ENCODE results near the gene DNAJB6. TPM values are rescaled to one million over a fixed set of nuclear protein-coding genes. Genes with fewer than 3 reads are reported as not detected.

The DNAJB6 gene
- 188 TPM for polyA plus RNA-seq (2013, experiment 1 of 2; ENCODE audit: insufficient read length)
- polyA plus RNA-seq (2013, experiment 2 of 2; ENCODE audit: insufficient read length): 185 TPM

DNA sequence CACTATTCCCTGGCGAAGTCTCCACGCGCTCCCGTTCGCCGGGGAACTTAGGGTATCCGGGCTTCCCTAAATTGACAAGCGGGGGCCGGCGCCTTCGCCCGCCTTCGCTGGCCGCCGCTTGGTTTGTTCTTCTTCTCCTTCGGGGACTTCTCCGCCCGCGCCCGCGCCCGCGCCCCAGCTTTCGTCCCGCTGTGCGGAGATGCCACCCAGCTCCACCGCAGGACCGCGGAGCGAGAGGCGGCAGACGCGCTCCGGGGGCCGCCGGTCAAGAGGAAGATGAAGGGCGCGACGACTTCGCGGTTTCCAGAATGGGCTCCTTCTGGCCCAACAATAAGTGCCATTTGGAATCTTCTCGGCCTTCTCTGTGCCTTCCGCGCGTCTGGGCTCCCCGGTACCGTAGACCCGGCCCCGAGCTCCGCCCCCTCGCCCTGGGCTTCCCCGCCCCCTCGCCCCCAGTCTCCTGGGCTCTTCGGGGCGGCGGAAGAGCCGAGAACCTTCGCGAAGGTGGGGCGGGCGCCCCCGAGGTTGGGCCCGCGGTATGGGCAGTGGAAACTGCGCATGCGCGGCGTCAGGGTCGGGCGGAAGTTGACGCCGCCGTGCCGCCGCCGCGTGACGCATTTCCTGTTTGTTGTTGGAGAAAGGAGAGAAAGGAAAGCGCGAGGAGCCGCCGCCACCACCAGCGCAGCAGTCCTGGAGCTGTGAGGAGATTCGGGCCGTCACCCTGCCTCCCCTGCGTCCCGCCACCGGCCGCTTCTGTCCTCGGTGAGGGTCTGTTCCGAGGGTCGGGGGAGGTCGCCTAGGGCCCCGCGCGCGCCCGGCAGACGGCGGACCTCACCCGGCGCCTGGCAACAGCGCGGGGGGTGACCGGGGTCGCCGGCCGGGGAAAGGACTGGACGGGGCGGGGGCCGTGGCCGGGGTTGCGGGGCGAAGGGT, at the start of gene DNAJB6:
TSS of gene DNAJB6 (plus strand) at position 622 of the 933 bp plus-strand sequence. CDS start 21,569 bp downstream, outside the sequence.
- peak; percentile 92 for DNase-seq

DNA sequence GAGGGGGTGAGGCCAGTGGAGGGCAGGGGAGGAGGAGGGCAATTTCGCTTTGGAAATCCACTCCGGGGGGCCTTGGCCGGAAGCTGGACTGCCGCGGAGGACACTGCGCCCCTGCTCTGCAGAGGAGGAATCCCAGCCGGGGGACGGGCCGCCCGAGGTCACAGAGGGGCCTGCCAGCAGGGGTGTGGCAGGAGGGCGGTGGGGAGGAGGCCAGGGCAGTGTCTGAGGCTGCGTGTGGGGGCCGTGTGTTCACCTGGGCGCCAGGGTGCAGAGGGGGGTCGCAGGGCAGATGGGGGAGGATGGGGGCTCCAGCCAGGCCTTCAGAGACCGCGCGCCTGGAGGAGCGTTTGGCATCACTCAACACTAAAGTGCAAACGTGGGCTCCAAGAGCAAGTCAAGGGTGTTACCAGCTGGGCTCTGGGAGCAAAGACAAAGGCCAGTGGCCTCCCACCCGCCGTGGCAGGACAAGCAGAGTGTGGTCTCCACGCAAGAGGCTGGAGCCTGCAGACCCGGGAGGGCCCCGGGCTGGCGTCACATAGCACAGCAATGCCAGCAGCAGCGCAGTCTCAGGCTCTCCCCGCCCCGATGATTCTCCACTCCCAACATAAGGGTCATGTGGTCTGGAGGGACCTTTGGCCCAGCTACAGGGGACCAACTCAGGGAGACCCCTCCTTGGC, 45.3 kb upstream of the DNAJB6 start:
- no peak for DNase-seq

DNA sequence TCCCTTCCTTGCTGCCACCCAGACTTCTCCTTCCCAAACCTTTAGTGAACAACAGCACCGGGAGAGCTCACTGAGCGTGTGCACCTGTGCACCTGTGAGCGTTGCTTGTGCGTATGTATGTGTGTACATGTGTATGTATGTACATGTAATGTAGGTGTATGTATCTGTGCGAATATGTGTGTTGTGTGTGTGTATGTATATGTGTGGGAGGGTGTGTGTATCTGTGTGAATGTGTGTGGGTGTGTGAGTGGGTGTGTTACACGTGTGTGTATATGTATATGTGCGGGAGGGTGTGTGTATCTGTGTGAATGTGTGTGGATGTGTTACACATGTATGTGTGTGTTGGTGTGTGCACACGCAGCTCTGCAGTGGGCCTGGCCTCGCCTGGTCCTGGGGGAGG, 44.5 kb upstream of the DNAJB6 start:
- DNase-seq: no peak

GRCh38 chr7:157292770-157293412, 43.9 kb upstream of the DNAJB6 start:
- no peak for DNase-seq

DNA sequence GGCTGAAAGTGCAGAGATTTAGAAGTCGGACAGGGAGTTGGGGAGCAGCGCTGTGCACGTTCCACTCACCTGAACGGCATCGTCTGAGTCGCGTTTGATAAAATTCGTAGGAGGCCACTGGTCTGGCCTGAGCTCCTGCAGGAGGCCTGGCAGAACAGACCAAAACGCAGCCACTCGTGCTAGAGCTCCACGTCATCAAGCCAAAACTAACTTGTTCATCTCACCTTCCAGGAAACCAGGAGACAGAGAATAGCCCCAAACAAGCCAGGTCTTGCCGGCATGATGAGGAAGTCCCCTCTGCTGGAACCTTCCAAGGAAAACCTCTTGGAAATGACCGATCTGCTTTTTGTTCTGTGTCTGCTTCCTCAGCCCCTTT, 43.4 kb upstream of the DNAJB6 start:
- DNase-seq: no peak

DNA sequence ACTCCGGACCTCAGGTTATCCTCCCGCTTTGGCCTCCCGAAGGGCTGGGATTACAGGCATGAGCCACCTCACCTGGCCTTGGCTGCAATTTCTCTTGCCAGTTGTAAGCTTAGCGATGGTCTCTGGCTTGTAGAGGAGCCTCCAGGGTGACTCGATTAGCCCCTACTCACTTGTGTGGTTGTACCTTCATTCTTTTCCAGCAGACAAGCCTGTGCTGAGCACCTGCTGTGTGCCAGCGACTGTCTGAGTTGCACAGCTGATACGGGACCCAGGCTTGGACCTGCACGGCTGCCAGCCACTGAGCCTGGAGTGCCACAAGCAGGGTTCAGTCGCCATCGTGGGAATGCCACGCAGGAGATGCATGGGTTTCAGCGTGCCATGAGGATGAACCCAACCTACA, 42.0 kb upstream of the DNAJB6 start:
- DNase-seq: no peak

- DNase-seq: no peak
Observed at GRCh38 chr7:157295338-157295737, 41.5 kb upstream of the DNAJB6 start.

DNA sequence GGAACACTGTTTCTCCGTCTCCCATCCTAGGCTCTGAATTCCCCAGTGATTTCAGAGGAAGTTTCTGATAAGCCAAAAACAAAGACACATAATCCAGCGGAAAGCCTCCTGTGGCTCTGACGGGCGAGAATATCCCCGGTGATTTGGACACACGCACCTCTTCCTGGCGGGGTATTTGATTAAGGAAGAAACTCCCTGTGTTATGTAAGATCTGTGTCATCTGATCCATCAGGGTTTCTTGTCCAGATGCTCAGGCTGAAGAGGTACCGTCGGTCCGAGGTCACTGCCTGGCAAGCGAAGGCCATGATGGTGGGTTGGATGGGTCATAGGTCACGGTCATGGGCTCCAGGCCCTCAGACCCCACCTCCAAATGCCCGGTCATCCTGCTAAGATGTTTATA, 39.6 kb upstream of the DNAJB6 start:
- DNase-seq: no peak

DNA sequence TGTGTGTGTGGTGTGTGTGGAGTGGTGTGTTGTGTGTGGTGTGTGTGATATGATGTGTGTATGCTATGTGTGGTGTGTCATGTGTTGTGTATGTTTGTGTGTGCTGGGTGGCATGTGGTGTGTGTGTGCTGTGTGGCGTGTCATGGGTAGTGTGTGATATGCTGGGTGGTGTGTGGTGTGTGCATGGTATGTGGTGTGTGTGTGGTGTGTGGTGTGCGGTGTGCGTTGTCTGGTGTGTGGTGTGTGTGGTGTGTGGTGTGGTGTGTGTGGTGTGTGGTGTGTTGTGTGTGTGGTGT, 37.5 kb upstream of the DNAJB6 start:
- DNase-seq: no peak

DNA sequence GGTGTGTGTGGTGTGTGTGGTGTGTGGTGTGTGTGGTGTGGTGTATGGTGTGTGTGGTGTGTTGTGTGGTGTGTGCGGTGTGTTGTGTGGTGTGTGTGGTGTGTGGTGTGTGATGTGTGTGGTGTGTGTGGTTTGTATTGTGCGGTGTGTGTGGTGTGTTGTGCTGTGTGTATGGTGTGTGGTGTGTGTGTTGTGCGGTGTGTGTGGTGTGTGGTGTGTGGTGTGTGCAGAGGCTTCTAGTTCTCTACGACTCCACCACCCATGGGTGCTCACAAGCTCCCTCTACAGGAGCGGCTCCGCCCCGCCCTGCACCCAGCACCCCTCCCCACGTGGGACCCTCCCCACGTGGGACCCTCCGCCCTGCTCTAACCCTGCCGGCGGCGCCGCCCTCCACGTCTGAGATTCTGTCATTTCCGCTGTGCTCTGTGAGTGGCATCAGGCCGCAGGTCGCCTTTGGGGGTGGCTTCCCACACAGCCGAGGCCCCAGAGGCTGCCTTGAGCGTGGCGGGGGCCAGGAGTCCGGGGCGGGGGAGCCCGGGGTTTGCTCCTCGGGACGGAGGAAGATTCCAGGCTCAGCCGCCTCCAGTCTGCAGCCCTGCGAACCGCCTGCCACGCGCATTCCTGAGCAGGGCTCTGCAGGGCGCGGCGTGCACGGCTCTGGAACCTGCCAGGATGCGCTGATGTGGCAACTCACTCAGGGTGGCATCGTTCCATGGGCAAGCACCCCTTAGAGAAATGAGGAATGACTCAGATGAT, 37.0 kb upstream of the DNAJB6 start:
- peak; percentile 46 for DNase-seq

- no peak for DNase-seq
Observed at GRCh38 chr7:157300369-157300825, 36.4 kb upstream of the DNAJB6 start.

DNA sequence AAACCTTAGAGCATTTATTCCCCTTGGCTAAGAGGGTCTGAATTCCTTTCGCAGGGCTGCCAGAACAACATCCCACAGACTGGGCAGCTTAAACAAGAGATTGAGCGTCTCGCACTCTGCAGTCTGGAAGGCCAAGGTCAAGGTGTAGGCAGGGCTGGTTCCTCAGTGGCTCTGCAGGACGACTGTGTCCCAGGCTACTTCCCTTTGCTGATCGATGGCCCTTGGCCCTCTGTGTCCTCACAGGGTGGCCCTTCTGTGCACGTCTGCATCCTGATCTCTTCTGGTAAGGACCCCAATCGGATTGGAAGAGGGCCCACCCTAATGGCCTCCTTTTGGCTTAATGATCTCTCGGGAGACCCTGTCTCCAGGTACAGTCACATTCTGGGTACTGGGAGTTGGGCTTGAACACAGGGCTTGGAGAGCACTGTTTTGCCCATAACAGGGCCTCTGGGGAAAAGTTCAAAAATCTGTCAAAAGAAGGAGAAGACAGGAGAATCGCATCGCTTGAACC, 35.1 kb upstream of the DNAJB6 start:
- no peak for DNase-seq

- no peak for DNase-seq
Observed at GRCh38 chr7:157306846-157307838, 29.7 kb upstream of the DNAJB6 start.

- peak; percentile 99 for DNase-seq
Observed at GRCh38 chr7:157309988-157310668, 26.7 kb upstream of the DNAJB6 start.

DNA sequence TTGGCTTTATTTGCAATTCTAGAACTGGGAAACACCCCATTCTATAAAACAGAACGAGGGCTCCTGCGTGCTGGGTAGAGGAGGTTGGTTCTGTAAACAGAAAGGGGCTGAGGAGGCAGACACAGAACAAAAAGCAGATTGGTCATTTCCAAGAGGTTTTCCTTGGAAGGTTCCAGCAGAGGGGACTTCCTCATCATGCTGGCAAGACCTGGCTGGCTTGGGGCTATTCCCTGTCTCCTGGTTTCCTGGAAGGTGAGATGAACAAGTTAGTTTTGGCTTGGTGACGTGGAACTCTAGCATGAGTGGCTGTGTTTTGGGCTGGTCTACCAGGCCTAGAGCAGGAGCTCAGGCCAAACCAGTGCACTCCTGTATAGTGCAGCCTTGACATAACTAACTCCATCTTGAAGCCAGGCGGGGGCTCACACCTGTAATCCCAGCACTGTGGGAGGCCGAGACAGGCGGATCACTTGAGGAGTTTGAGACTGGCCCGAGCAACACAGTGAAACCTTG, 26.1 kb upstream of the DNAJB6 start:
- DNase-seq: peak; percentile 32

DNA sequence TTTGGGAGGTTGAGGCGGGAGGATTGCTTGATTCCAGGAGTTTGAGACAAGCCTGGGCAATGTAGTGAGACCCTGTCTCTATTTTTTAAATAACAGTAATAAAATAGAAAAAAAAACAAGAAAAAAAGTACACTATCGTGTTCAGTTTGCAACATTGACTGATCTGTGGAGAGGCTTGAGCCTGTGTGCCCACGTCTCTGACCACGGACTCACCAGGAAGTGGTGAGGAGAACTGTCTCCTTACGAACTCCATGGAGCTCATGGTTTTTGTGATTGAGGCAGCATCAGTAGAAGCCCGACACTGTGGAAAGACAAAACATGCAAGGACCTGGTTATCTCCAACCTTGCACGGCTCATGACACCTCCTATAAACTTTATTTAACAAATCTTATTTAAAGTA, 23.9 kb upstream of the DNAJB6 start:
- no peak for DNase-seq

GRCh38 chr7:157313645-157314044, 23.2 kb upstream of the DNAJB6 start:
- no peak for DNase-seq

DNA sequence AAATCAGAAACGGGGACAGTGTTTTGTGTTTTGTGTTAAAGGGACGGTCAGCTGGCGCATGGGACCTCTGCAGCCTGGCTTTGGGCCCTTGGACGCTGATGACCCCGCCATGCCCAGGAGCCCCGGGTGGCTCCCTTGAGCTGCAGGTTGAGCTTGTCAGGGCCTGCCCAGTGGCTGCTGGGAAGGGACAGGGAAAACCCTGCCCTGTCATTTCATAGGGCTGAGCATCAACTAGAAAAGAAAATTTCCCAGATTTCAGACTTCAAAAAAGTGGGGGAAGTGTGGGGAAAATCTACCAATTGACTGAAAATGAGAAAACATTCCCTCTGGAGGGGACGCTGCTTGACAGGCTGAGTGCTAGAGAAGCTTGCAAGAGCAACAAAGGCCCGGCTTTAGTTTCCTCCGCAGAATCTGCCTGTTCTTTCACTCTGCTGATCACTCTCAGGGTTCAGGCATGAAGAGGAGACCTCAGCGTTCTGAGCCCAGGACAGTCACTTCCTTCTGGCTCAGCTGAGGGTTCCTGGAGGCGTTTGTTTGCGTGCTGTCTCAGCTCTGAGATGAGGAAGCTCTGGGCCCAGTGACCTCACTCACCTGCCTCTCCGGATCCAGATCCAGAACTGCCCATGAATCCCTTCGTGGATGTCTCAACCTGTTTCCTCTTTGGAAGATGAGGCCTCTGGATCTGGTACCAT, 18.6 kb upstream of the DNAJB6 start:
- no peak for DNase-seq

DNA sequence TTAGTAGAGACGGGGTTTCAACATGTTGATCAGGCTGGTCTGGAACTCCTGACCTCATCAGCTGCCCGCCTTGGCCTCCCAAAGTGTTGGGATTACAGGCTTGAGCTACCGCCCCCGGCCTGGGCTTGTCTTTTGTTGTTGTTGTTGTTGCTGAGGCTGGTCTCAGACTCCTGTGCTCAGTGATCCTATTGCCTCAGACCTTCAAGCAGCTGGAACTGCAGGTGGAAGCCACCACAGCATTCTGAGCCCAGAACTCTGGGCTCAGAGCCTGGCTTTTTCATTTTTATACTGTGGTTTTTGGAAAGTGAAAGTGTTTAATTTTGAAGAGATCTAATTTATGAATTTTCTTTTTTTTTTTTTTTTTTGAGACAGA, 16.2 kb upstream of the DNAJB6 start:
- DNase-seq: no peak

- DNase-seq: no peak
Observed at GRCh38 chr7:157323401-157323800, 13.4 kb upstream of the DNAJB6 start.

Data from fibroblast of skin of back (primary cell).